HG03039 (cell line): ENCODE data around the gene IGF2BP3.

Experiments
- ATAC-seq: cut with Tn5 transposase; IDR thresholded peaks from one replicate; pipeline ENCODE4 v1.9.1; 2021; ENCODE audit warnings: mild to moderate bottlenecking, moderate library complexity; ENCODE audit not compliant: unreplicated experiment

Gene IGF2BP3

DNA sequence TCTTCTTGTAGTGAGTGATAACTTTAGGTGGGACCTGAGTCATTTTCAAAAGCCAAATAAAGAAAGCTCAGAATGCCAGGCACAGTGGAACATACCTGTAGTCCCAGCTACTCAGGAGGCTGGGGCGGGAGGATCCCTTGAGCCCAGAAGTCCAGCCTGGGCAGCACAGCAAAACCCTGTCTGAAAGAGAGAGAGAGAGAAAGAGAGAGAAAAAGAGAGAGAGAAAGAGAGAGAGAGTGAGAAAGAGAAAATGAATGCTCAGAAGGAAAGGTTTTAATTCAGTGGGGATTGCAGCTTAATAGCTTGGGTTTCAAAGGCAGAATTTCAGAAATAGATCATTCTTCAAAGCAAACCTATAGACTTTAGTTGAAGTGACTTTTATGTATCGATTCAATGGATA, 198.0 kb downstream of the IGF2BP3 start:
- no peak for ATAC-seq

DNA sequence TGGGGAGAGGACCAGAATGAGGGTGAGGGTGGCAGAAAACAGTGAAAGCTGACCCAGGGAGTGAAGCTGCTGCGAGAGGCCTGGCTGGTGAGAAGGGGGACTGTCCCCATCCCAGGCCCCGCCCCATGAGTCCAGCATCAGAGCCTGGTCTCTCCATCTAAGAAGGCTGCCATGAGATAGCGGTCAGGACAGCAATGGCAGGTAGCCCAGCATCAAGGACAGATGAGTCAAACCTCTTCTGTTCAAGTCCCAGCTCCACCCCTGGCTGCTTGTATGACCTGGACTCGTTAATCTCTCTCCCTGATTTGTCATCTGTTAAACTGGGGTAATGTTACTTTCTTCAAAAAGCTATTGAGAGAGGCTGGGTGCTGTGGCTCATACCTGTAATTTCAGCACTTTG, 201.5 kb downstream of the IGF2BP3 start:
- no peak for ATAC-seq

DNA sequence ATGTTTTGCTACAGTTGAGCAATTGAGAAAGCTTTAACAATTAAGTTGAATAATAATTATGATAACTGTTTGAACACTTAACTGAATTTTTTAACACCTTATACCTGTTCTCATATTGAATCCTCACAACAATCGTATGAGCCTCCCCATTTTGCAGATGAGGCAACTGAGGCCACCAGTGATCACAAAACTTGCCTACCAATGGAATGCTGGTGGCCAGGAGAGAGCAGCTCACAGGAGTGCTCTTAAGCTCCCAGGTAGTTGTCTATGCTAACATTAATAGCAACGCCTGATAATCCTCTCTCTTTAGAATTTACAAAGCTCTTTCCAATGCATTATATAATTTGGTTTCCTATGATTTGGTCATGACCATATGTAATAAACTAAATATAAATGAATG, 202.1 kb downstream of the IGF2BP3 start:
- no peak for ATAC-seq

DNA sequence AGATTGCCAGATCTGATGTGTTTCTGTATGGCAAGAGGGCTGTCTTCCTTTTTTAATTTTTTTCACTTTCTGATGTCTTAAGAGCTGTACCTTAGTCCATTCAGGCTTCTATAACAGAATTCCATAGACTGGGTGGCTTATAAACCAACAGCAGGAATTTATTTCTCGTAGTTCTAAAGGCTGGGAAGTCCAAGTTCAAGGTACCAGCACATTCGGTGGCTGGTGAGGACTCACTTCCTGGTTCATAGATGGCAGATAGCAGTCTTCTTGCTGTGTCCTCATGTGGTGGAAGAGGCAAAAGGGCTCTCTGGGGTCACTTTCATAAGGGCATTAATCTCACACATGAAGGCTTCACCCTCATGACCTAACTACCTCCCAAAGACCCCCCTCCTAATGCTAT, 202.9 kb downstream of the IGF2BP3 start:
- no peak for ATAC-seq

- no peak for ATAC-seq
These were observed 203.4 kb downstream of the IGF2BP3 start for GRCh38 chr7:23266918-23267317.

DNA sequence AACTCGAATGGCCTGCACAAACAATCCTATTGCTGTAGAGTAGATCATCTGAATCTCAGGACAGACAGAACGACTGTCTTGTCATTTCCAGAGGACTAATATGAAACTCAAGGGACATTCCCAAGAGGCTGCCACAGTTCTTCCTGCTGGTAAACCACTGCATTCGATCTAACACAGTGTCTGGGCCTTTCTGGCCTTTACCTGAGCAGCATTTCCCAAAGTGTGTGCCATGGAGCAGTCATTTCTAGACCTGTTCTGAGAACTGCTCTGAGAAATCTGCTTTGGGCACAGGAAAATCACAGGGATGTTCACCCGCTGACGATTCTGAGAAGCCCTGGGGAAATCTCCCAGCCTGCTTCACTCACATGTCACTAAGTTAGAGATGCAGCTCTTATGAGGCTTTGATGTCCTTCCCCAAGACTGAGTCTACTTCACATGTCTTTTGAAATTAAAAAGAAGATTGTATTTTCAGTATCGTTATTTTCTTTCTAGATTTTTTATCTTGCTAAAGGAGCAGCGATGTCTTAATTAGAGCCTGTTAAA, 205.3 kb downstream of the IGF2BP3 start:
- peak; percentile 50 for ATAC-seq

DNA sequence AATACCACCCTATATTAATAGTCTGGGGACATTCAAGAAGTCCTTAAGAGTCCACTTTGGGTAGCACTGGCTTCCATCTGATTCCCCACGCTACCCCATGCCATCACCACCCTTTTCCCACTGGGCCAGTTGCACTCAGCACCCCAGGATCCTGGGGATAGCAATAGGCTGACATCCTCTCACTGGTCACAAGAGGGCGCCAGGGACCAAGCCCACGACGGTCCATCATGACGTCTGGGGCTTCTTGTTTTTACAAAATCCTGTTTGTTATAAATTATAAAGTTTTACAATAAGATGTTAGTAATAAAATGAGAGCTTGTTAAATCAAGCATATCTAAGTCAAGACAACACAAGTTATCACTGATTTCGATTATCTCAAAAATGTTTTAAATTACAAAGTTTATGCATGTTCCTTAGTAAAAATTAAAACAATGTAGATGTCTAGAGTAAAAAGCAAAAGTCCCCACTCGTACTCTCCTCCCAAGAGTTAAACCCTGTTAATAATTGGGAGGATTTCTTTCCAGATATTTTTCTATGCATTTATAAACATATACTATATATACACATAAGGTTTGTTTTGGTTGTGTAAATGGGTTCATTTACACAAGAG, 208.3 kb downstream of the IGF2BP3 start:
- ATAC-seq: no peak

DNA sequence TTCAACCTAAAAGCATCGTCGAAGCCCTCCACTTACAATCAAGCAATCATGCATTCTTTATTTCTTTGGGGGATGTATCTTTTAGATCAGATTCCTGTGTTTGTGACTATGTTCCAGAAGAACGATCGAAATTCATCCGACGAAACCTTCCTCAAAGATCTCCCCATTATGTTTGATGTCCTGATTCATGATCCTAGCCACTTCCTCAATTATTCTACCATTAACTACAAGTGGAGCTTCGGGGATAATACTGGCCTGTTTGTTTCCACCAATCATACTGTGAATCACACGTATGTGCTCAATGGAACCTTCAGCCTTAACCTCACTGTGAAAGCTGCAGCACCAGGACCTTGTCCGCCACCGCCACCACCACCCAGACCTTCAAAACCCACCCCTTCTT, 209.9 kb downstream of the IGF2BP3 start:
- no peak for ATAC-seq
